Stimulated activated CD4-positive, alpha-beta T cell treated with anti-CD3 and anti-CD28 coated beads, TNF-alpha, amount 100 ng/mL, for 24 hours (primary cell): Measurements from ENCODE around the gene APBA1.
A peak's percentile ranks its signal among the peaks of the same experiment; 100 is the strongest.
"Not testable (repeated sequence)": the region's sequence is repeated elsewhere in the genome, so short reads cannot be mapped to it uniquely, and the experiment has no call there.

Source experiments
- DNase-seq, 3 experiments: peaks; one replicate each; pipeline ENCODE4 v3.0.0-alpha.2; 2020; ENCODE audit warnings: low read depth in 3 of 3

The APBA1 gene

DNA sequence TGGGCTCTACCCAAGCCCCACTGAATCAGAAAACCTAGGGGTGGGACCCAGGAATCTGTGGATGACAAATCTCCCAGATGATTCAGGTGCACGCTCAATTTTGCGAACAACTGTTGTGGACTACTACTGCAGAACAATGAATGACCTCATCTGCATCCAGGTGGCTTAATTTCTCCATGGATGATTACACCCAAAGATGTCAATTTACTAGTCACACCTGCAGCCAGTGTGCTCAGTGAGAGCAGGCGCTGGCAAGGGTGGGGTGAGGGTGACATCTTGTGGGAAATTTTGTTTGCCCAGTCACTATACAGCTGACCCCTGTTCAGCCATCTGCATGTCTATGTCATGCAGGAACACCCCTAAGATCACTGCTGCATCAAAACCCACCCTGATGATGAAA is 229.0 kb downstream of the APBA1 start:
- DNase-seq, result no peak

DNA sequence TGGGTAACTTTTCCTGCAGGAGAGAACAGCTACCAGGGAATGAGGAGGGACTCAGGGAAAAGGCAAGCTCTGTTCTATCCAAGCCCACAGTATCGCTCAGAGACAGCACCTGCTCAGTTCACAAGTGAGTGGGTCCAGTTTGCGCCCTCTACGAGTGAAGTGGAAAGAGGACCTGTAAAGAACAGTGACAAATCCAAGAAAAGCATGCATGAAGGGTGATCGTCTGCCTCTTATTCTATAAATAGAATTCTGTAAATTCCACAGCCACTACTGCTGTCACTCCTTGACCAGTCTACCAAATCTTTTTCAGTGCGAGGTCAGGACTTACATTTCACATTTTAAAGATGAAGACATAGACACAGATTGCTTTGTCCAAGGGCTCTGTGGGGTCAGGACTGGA is 229.7 kb downstream of the APBA1 start:
- DNase-seq, result no peak

DNA sequence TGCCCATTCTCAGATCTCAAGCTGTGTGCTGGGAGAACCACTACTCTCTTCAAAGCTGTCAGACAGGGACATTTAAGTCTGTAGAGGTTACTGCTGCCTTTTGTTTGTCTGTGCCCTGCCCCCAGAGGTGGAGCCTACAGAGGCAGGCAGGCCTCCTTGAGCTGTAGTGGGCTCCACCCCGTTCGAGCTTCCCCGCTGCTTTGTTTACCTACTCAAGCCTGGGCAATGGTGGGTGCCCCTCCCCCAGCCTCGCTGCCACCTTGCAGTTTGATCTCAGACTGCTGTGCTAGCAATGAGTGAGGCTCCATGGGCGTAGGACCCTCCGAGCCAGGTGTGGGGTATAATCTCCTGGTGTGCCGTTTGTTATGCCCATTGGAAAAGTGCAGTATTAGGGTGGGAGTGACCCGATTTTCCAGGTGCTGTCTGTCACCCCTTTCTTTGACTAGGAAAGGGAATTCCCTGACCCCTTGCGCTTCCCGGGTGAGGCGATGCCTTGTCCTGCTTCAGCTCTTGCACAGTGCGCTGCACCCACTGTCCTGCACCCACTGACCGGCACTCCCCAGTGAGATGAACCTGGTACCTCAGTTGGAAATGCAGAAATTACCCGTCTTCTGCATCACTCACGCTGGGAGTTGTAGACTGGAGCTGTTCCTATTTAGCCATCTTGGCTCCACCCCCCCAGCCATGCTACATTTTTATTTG is 231.8 kb downstream of the APBA1 start:
- not testable (repeated sequence) for DNase-seq

DNA sequence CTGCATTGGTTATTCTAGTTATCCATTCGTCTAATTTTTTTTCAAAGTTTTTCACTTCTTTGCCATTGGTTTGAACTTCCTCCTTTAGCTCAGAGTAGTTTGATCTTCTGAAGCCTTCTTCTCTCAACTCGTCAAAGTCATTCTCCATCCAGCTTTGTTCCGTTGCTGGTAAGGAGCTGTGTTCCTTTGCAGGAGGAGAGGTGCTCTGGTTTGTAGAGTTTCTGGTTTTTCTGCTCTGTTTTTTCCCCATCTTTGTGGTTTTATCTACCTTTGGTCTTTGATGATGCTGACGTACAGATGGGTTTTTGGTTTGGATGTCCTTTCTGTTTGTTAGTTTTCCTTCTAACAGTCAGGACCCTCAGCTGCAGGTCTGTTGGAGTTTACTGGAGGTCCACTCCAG is 232.5 kb downstream of the APBA1 start:
- DNase-seq, result not testable (repeated sequence)

DNA sequence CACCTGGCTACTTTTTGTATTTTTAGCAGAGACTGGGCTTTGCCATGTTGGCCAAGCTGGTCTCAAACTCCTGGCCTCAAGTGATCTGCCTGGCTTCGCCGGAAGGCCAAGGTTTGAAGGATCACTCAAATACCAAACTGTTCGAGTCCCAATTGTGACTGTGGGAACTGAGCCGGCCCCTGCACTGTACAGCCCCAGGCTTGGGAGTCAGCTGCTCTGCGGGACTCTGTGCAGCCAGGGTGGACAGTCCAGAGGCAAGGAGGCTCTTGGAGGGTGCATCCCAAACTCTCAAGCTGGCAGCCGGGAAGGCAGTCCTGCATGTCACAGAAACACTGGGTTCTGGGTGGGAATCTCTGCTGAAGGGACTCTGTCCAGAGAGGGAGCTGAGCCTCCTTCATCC is 238.2 kb downstream of the APBA1 start:
- no peak for DNase-seq

DNA sequence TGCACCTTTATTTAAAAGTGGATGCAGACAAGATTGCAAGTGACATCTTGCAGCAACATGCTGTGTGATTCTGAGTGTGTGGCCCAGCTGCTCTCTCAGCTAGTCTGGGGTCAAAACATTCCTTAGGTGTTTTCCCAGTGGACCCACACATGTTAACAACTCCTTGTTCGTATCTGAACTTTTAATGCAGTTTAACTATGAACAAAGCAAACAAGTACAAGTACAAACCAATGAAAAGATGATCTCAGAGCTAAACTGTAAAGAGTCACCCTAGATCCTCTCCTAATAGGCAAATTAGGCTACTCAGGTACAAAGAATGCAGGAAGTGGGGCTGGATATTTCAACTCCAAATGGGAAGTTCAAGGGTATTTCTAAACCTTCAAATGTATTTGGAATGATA is 238.8 kb downstream of the APBA1 start:
- no peak for DNase-seq

DNA sequence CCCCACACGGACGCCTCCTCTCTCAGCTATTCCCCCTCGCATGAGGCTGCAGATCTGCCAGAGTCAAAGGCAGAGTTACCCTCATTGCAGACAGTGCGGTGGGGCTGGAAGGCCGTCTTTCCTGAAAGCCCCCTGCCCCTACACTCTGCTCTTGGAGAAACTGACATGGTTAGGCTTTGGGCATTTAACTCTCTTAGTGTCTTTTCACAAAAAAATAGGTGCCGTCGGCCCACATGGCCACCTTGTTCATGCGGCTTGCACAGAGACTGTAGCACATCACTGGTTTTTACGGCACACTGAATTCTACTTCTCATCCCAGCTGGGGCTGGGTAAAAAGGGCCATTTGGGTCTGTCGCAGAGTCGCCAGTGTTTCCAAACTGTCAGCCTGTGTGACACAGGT is 239.5 kb downstream of the APBA1 start:
- no peak for DNase-seq

DNA sequence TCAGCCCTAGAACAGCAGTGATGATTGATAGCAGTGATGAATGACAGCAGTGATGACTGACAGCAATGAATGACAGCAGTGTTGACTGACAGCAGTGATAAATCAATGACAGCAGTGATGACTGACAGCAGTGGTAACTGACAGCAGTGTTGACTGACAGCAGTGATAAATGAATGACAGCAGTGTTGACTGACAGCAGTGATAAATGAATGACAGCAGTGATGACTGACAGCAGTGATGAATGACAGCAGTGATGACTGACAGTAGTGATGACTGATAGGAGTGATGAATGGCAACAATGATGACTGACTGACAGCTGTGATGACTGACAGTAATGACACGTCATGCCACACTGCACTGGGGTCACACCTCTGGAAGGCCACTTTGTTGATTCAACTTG is 240.4 kb downstream of the APBA1 start:
- DNase-seq, result no peak

DNA sequence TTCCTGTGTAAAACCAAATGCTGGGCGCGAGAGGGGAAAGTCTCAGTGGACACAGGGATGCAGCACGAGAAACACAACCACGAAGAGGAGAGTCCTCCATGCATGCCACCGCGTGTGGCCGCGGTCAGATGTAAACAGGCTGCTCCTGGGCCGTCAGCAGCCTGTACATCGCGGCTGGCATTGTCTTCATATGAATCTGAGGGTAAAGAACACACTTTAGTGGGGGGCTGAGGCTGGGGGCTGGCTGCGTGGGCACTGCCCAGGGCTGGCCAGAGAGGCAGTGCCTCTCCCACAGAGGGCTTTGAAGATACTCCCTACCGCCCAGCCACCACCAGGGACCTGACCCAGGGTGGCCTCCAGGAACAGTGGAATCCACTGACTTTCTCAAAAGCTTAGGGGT is 241.0 kb downstream of the APBA1 start:
- DNase-seq, result no peak

DNA sequence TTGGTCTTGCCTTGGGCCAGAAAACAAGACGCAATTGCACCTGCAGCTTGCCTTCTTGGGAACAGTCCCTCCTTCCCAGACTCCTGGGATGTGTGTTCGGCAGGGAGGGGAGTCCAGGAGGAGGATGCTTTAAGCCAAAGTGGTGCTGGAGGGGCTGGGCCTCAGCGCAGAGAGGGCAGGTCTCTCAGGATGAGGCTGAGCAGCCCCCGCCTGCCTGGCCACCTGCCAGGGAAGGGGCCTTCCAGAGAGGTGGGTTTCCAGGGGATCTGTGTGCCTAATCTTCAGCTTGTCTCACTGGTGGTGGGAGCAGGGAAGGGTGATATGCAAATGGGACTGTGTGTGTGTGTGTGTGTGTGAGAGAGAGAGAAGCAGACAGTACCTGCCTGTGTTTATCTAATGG is 242.0 kb downstream of the APBA1 start:
- no peak for DNase-seq

DNA sequence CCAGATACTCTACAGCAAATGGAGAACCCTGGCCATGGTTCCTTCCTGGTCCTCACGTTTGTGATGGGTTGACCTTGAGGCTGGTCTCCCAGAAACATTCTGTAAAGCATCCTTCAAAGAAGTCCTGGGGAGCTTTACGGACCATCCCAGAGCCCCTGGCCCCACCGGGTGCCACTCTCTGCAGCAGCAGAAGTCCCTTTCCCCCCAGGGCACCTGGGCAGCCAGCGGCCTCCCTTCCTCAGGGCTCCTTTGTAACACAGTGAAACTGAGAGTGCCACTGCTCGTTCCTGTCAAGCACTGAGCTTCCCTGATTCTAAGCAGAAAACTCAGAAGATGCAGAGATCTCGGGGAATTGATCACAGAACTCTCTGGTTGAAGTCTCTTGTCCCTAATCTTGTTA is 242.9 kb downstream of the APBA1 start:
- DNase-seq, result no peak

DNA sequence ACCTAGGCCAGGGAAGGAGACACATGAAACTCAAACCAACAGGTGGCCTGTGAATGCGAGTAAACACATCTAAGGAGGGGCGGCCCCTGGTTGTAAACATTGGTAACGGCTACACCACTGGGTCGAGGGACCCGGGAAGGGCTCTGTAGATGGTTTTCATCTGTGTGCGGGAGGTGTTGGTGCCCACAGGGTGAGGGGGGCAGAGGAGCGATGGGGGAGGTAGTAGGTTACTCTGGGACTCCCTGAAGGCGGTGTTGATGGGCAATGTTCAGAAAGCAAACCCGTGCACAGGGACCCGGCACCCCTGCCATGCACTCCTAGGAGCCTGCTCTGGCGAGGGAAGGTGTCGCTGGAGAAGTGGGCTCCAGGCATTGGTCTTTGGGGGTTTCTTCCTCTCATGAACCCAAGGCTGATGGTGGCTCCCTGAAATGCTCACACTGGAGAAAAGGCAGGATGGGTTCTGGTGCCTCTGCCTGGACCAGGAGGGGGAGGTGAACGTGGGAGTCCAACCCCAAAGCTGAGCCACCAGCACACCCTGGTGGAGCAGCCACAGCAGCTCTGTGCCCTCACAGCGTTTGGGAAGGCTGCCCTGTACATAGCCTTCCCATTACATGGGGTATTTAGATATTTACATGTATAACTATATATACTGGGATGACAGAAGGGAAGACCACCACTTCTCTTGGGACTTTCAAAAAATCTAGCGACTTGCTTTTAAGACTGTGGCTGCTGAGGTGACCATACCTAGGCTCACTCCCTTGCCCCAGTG is 244.0 kb downstream of the APBA1 start:
- no peak for DNase-seq

DNA sequence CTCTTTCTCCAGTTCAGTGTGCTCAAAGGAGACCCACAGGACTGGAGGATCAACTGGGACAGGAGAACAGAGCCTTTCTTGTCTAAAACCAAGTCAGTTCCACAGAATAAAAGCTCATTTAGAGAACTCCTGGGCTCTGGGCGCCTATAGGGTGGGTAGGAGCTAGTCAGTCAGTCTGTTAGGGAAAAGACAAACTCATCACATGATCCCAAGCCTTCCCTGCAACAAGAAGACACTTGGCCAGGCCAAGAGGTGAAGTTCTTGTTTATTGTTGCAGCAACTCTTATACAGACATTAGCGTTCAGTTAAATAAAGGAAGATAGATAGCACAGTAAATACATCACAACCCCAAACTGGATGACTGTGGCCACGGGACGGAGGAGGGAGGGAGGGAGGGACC is 244.9 kb downstream of the APBA1 start:
- no peak for DNase-seq

DNA sequence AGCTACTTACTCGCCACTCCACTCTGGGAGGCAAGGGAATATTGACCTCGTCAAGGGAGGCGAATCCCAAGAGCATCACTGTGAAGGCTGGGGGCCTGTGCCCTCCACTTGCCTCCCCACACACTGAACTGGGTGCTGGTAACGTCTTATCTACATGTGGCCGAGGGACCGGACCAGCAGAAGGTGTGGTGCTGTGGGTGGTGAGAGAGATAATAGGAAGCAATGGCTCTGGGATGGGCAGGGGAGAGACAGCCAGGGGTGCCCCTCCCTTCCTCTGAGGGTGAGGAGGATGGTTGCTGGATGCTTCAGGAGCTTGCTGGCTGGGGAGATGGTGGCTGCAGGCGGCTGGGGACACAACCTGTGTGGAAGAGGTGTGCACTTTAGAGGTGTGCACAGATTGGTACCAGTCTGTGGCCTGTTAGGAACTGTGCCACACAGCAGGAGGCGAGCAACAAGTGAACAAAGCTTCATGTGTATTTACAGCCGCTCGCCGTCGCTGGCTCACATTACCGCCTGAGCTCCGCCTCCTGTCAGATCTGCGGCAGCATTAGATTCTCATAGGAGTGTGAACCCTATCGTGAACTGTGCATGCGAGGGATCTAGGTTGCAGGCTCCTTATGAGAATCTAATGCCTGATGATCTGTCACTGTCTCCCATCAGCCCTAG is 246.9 kb downstream of the APBA1 start:
- no peak for DNase-seq

DNA sequence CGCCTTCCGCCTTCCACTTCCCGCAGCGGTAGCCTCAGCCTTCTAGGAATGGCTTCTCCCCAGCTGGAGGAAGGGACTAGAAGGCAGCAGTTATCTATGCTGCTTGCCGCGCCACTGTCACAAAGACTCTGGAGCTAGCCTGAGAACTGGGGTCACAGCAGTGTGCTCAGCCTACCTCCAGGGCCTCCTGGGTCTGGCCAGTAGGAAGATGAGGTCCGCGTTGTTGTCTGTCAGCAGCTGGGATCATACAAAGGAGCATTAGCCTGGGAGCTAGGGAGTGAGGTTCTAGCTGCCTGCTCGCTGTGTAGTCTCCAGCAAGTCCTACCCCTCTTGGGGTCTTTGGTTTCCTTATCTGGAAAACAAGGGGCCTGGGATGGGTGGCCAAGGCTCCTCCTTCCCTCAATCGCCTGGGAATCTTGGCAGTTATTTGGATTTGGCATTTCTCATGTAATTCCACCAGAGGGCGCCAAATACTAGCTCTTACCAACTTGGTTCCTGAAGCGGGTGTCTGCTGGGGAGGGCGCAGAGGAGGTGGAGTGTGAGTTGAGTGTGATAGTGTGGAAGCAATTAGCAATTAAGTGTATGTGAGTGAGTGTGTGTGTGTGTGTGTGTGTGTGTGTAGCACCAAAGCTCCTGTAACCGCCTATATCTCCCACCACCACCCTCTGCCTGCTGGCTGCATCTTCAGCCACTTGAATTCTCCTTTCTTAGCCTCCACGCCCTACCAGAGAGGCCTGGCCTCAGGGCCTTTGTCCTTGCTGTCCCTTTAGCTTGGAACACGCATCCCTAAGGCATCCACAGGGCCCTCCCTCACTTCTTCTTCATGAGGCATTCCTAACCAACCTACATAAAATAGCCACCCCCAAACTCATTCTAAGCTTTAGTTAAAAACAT is 250.0 kb downstream of the APBA1 start:
- DNase-seq, result peak; percentile 11 to 14 (median 13)

DNA sequence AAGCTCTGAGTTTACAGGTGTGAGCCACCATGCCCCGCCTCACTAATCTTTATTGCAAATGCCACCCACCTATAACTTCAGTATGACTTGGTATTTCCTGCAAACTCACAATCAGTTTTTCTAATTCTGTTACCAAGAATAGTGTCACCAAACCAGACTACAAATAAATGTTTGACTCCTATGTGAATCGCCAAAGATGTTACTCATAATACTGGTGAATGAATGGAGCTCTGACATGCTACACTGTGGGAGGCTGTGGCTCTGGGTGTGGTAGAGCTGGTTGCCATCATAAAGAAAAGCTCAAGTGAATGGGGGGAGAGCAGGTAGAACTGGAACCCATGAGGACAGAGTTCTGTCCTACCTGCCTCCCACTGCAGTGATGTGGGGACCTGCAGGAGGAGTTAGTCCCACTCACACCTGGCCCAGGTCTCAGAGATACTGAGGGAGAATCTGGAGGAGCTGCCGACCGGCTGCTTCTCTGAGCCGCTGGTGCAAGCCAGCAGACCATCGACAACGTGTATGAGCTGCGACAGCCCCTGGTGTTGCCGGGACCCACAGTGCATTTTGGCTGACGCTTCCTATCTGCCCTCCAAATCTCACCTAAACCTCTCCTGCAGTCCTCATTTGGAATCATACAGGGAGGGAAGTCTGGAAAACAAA is 251.4 kb downstream of the APBA1 start:
- DNase-seq, result no peak

DNA sequence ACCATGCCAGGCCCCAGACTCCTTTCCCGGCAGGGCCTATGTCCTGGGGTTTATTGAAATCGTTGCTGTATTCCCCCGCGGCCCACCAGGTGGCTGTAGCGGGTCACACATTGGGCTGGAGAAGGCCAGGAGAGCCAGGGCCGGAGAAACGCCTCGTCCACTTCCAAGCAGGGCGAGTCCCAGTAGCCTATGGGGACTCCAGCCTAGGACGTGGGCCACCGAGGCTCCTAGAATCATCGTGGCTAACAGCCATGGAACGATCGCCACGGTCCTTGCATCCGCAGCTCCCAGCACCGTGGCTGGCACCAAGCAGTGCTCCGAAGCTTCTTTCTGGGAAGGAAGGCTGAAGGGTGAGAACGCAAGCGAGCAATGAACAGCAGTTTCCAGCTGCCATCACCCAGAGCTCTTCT is 259.4 kb downstream of the APBA1 start:
- no peak for DNase-seq

DNA sequence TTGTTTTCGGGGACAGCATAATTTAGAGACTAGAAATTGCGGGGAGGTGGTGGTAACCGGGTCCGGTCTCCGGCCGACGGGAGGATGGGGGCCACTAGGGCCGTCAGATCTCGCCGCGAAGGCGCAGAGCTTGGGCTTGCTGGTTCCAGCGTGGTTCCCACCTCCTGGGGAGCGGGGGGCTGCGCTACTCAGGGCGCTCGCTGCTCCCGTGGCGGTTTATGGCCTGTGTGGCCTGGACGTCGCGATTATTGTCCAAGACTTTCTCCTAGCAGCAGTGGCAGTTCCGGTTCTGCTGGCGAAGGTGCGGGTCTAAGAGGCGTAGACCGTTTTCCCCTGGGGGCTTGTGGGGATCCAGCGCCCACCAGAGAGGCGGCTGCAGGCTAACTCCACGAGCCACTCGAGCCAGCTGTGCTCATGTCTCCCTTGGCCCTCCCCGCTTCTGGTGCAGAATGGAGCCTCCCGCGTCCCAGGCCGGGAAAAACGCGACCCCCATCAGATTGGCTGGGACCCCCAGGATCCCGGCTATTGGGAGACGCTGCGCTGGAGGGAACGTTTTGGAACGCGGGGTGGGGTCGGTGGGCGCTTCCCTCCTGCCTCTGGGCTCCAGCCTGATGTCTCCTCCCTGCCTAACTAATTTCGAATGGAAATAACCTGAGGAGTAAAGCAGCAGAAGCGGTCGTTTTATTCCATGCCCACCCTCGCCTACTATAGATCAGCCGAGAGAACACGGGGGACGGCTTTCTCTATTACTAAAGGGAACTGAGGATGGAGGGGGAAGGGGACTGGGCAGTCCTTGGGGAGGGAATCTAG is 260.0 kb downstream of the APBA1 start:
- no peak for DNase-seq

DNA sequence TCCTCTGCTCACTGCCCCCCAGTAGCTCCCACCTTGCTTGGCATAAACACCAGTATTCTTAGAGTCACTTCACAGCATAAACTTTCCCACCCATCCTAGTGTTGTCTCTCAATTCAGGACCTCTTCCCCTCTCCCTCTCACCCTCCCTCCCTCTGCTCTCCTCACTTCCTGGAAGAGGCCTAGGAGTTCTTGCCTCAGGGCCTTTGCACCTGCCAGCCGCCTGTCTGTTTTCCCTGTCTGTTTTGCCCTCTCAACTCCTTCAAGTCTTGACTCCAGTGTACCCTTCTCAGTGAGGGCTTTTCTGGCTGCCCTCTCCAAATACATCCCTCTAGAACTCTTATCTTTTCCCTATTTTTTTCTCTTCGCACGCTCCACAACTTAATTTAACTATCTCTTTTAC is 260.9 kb downstream of the APBA1 start:
- no peak for DNase-seq

DNA sequence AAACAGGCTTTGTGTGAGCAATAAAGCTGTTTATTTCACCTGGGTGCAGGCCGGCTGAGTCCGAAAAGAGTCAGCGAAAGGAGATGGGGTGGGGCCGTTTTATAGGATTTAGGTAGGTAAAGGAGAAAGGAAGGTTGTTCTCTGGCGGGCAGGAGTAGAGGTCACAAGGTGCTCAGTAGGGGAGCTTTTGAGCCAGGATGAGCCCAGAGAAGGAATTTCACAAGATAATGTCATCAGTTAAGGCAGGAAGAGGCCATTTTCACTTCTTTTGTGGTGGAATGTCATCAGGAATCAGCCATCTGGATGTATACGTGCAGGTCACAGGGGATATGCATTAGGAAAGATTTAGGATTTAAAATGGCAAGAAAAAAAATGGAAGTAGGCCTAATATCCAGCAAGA is 262.2 kb downstream of the APBA1 start:
- DNase-seq, result not testable (repeated sequence)

DNA sequence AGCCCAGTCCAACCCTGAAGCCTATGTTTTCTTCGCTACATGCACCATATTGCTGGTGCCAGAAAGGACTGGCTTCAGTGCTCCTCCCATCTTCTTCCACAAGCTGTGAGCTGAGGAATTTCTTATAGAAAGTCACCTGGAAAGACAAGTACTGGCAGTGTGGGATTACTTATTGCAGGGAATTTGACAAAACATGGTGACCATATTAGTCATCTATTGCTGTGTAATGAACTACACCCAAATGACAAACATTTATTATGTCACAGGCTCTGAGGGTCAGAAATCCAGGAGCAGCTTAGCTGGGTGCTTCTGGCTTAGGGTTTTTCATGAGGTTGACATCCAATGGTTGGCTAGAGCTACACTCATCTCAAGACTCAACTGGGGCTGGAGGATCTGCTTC is 271.7 kb downstream of the APBA1 start:
- DNase-seq, result no peak
